GM12878 (cell line): ENCODE data around the gene FAM151A. TPM values are rescaled to one million over a fixed set of nuclear protein-coding genes. Genes with fewer than 3 reads are reported as not detected.

Source experiments
- ATAC-seq: fragments of 200-7000 bp; cut with Tn5 transposase; 3 replicates; pipeline ENCODE4 v1.9.1; 2020; ENCODE audit warnings: mild to moderate bottlenecking, moderate library complexity
- BruUV-seq: library from RNA; stranded (reverse); fragments of 400-500 nt; replicated peaks from 2 replicates; lab custom pipeline; 2021; lab: Mats Ljungman, UMichigan
- CTCF ChIA-PET: fragments of 300-600 bp; sonication (Branson Sonifier 250); formaldehyde crosslinking; extraction: SDS; loops from one replicate; lab custom pipeline; 2021; ENCODE audit warnings: inconsistent platforms; lab: Yijun Ruan, JAX
- POLR2A ChIA-PET: fragments of 350-600 bp; formaldehyde crosslinking; extraction: SDS; loops from one replicate; lab custom pipeline; 2021; ENCODE audit warnings: inconsistent platforms; lab: Charles Lee
- RAD21 ChIA-PET: fragments of 300-600 bp; sonication (Branson Sonifier 250); formaldehyde crosslinking; loops from one replicate; lab custom pipeline; 2023; ENCODE audit warnings: antibody characterized with exemption; ENCODE audit not compliant: unreplicated experiment; lab: Charles Lee
- SMC1A ChIA-PET: fragments of 300-600 bp; sonication (Branson Sonifier 250); formaldehyde crosslinking; loops from one replicate; lab custom pipeline; 2023; ENCODE audit not compliant: unreplicated experiment, uncharacterized antibody; lab: Charles Lee
- DNase-seq: peaks from one replicate; pipeline ENCODE4 v3.0.0-alpha.2; 2011; ENCODE audit warnings: low read depth, low spot score
- FAIRE-seq: peaks from 3 replicates; lab custom pipeline; 2011; peaks lifted over from hg19 to GRCh38; lab: Jason Lieb, UNC
- H2AFZ ChIP-seq: 2 replicates; pipeline ENCODE4 v1.6.0; 2011; ENCODE audit warnings: low read depth, low read length, control low read depth; ENCODE audit not compliant: control insufficient read depth
- H3K27ac ChIP-seq: 2 replicates; pipeline ENCODE4 v1.5.1; 2011; ENCODE audit warnings: control low read depth; ENCODE audit not compliant: control insufficient read depth, insufficient read depth
- H3K27me3 ChIP-seq, 2 experiments: replicated peaks in 1 of 2; 2 replicates each; pipeline versions ENCODE4 v1.6.0 to v1.6.1; 2011; ENCODE audit warnings: low read length in 1 of 2; ENCODE audit not compliant: control insufficient read depth in 2 of 2, insufficient read depth in 2 of 2
- H3K36me3 ChIP-seq, 2 experiments: 2 replicates each; pipeline ENCODE4 v1.5.1; 2011; ENCODE audit warnings: low read length in 1 of 2; ENCODE audit not compliant: control insufficient read depth in 2 of 2, insufficient read depth in 2 of 2
- H3K4me1 ChIP-seq: 2 replicates; pipeline ENCODE4 v1.6.1; 2011; ENCODE audit warnings: mild to moderate bottlenecking, low read length, moderate library complexity, mixed read lengths; ENCODE audit not compliant: control insufficient read depth, insufficient read depth
- H3K4me2 ChIP-seq: 2 replicates; pipeline ENCODE4 v1.6.0; 2011; ENCODE audit warnings: control low read depth; ENCODE audit not compliant: control insufficient read depth, insufficient read depth
- H3K4me3 ChIP-seq: fragments of 200-600 bp; sonication (generic); 2 replicates; pipeline ENCODE4 v1.5.1; 2016
- H3K79me2 ChIP-seq: 2 replicates; pipeline ENCODE4 v1.6.0; 2011; ENCODE audit warnings: low read length; ENCODE audit not compliant: control insufficient read depth, insufficient read depth
- H3K9ac ChIP-seq: 2 replicates; pipeline ENCODE4 v1.8.0; 2011; ENCODE audit warnings: low read length, control low read depth, mixed read lengths; ENCODE audit not compliant: control insufficient read depth, insufficient read depth
- H3K9me3 ChIP-seq: replicated peaks from 3 replicates; pipeline ENCODE4 v1.5.1; 2011; ENCODE audit warnings: mild to moderate bottlenecking, low read length; ENCODE audit not compliant: control insufficient read depth, insufficient read depth
- H4K20me1 ChIP-seq: 2 replicates; pipeline ENCODE4 v1.6.0; 2011; ENCODE audit not compliant: control insufficient read depth, insufficient read depth
- MXI1 ChIP-seq: fragments of 150-350 bp; IDR thresholded peaks from 2 replicates; pipeline ENCODE4 v1.6.1; 2011; ENCODE audit warnings: low read depth, mild to moderate bottlenecking, inconsistent platforms, low read length, improper control_type of control experiment
- NR2C2 ChIP-seq: IDR thresholded peaks from 2 replicates; pipeline ENCODE4 v1.6.1; 2011; ENCODE audit warnings: borderline replicate concordance, low read depth; ENCODE audit not compliant: control insufficient read depth, insufficient read length
- PAX5 ChIP-seq: IDR thresholded peaks from 2 replicates; pipeline ENCODE4 v1.6.1; 2011; ENCODE audit warnings: low read depth, low read length, borderline replicate concordance
- PBX3 ChIP-seq: IDR thresholded peaks from 2 replicates; pipeline ENCODE4 v1.6.1; 2011; ENCODE audit warnings: mild to moderate bottlenecking, low read depth, low read length, moderate library complexity; ENCODE audit not compliant: insufficient replicate concordance
- PML ChIP-seq: IDR thresholded peaks from 2 replicates; pipeline ENCODE4 v1.6.1; 2012; ENCODE audit warnings: low read length, inconsistent platforms
- POU2F2 ChIP-seq: IDR thresholded peaks from 3 replicates; pipeline ENCODE4 v1.6.1; 2011; ENCODE audit warnings: low read depth, mild to moderate bottlenecking, low read length, borderline replicate concordance
- RAD21 ChIP-seq: IDR thresholded peaks from 2 replicates; pipeline ENCODE4 v1.6.1; 2011; ENCODE audit warnings: mild to moderate bottlenecking, low read depth, low read length, moderate library complexity; ENCODE audit not compliant: insufficient read depth
- RB1 ChIP-seq: fragments of 450-650 bp; formaldehyde crosslinking; IDR thresholded peaks from 2 replicates; pipeline ENCODE4 v1.6.1; 2017; ENCODE audit warnings: mild to moderate bottlenecking, borderline replicate concordance
- RCOR1 ChIP-seq: conservative IDR thresholded peaks from 2 replicates; pipeline ENCODE4 v1.6.1; 2012; ENCODE audit warnings: low read depth, low read length, improper control_type of control experiment
- RELB ChIP-seq: fragments of 450-650 bp; IDR thresholded peaks from 2 replicates; pipeline ENCODE4 v1.6.1; 2017; ENCODE audit warnings: low read depth, mild to moderate bottlenecking, moderate library complexity
- SPI1 ChIP-seq: IDR thresholded peaks from 2 replicates; pipeline ENCODE4 v1.6.1; 2011; ENCODE audit warnings: low read depth, mild to moderate bottlenecking, low read length, moderate library complexity, borderline replicate concordance; ENCODE audit not compliant: insufficient read depth
- SUZ12 ChIP-seq: fragments of 200-600 bp; sonication (generic); IDR thresholded peaks from one replicate; pipeline ENCODE4 v1.6.1; 2018; ENCODE audit warnings: antibody characterized with exemption, mild to moderate bottlenecking; ENCODE audit not compliant: unreplicated experiment
- WGBS: methylation state at CpG from one replicate; pipeline ENCODE4 v1.1.6; 2016; ENCODE audit warnings: low lambda C conversion rate; ENCODE audit not compliant: insufficient replicate concordance, insufficient coverage; ENCODE audit errors: missing lambda C conversion rate; 5-methylcytosine and 5-hydroxymethylcytosine counted together
- in situ Hi-C: fragments of 300-500 bp; cut with MboI; formaldehyde crosslinking; loops from 9 replicates; pipeline ENCODE4 v1.14.3; 2018; ENCODE audit warnings: mixed read lengths
- intact Hi-C: fragments of 100-400 bp; cut with micrococcal nuclease; formaldehyde crosslinking; loops from one replicate; pipeline ENCODE4 v1.14.2; 2022; ENCODE audit not compliant: unreplicated experiment
- polyA plus RNA-seq, 11 experiments: library from polyadenylated mRNA; depleted of rRNA in 4 of 11; unstranded in 6 of 11; stranded (reverse) in 5 of 11; fragments of >200 nt; fragmentation: Nextera tagmentation in 4 of 11; fragmentation: Illumina TruSeq in 1 of 11; extraction: Ambion mirVana in 4 of 11; extraction: Trizol in 1 of 11; gene quantifications; 1 replicate in 1 of 11; 2 replicates in 10 of 11; pipeline versions ENCODE4 v1.2.1 to v1.2.3, GENCODE V29; 2011 to 2016; ENCODE audit warnings: inconsistent platforms in 2 of 11, missing spikeins in 2 of 11, low read depth in 1 of 11
- total RNA-seq, 4 experiments: library from RNA; depleted of rRNA in 3 of 4; stranded (reverse); fragments of >200 nt in 3 of 4; fragmentation: Illumina TruSeq in 1 of 4; extraction: Trizol in 1 of 4; gene quantifications; 2 replicates each; pipeline versions ENCODE4 v1.2.1 to v1.2.3, GENCODE V29; 2013 to 2021
- TF ChIP-seq, protein P1 (sequence below): fragments of 450-650 bp; IDR thresholded peaks from 2 replicates; pipeline ENCODE4 v1.6.1; 2016; ENCODE audit warnings: mild to moderate bottlenecking, moderate library complexity, borderline replicate concordance
- TF ChIP-seq, protein P2 (sequence below): IDR thresholded peaks from 2 replicates; pipeline ENCODE4 v1.6.1; 2012; ENCODE audit warnings: low read length, inconsistent platforms

FAM151A gene
- total and polyA plus RNA-seq, 10 of the 15 experiments (the other 5 are each of a cell fraction or from before 2014, with no cell fraction given): 0.09 to 0.34 (median 0.14) TPM; not detected in 5

GRCh38 chr1:54593571-54594160 lies 29.7 kb downstream of the FAM151A start:
- H2AFZ ChIP-seq: no peak overlapping the region
- no peak overlapping the region for H3K9ac ChIP-seq
- no peak for ATAC-seq
- POLR2A ChIA-PET: no interaction called here
- CTCF ChIA-PET: no interaction called here
- no peaks in the 10 kb centered on the region for H3K27me3 ChIP-seq
- DNase-seq: no peak
- H3K4me1 ChIP-seq: no peaks in the 10 kb centered on the region
- RAD21 ChIA-PET: no interaction called here
- in situ Hi-C loops (no loop called here), intact Hi-C loops (no loop called here)
- no peaks in the 10 kb centered on the region for H3K9me3 ChIP-seq
- no peak overlapping the region for H3K4me3 ChIP-seq
- H3K79me2 ChIP-seq: no peaks in the 10 kb centered on the region
- BruUV-seq: no TSS peak
- H3K4me2 ChIP-seq: no peak overlapping the region
- no peaks in the 10 kb centered on the region for H3K36me3 ChIP-seq
- SMC1A ChIA-PET: no interaction called here
- WGBS: 48% methylated on average over 10 of the region's 10 CpGs
- no peaks in the 10 kb centered on the region for H4K20me1 ChIP-seq
- no peak for FAIRE-seq
- H3K27ac ChIP-seq: no peak overlapping the region
- no peak for TF ChIP-seq SPI1
- TF ChIP-seq RELB: no peak
- TF ChIP-seq PAX5: no peak
- TF ChIP-seq, protein P1, sequence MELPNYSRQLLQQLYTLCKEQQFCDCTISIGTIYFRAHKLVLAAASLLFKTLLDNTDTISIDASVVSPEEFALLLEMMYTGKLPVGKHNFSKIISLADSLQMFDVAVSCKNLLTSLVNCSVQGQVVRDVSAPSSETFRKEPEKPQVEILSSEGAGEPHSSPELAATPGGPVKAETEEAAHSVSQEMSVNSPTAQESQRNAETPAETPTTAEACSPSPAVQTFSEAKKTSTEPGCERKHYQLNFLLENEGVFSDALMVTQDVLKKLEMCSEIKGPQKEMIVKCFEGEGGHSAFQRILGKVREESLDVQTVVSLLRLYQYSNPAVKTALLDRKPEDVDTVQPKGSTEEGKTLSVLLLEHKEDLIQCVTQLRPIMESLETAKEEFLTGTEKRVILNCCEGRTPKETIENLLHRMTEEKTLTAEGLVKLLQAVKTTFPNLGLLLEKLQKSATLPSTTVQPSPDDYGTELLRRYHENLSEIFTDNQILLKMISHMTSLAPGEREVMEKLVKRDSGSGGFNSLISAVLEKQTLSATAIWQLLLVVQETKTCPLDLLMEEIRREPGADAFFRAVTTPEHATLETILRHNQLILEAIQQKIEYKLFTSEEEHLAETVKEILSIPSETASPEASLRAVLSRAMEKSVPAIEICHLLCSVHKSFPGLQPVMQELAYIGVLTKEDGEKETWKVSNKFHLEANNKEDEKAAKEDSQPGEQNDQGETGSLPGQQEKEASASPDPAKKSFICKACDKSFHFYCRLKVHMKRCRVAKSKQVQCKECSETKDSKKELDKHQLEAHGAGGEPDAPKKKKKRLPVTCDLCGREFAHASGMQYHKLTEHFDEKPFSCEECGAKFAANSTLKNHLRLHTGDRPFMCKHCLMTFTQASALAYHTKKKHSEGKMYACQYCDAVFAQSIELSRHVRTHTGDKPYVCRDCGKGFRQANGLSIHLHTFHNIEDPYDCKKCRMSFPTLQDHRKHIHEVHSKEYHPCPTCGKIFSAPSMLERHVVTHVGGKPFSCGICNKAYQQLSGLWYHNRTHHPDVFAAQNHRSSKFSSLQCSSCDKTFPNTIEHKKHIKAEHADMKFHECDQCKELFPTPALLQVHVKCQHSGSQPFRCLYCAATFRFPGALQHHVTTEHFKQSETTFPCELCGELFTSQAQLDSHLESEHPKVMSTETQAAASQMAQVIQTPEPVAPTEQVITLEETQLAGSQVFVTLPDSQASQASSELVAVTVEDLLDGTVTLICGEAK: no peak
- TF ChIP-seq, protein P2, sequence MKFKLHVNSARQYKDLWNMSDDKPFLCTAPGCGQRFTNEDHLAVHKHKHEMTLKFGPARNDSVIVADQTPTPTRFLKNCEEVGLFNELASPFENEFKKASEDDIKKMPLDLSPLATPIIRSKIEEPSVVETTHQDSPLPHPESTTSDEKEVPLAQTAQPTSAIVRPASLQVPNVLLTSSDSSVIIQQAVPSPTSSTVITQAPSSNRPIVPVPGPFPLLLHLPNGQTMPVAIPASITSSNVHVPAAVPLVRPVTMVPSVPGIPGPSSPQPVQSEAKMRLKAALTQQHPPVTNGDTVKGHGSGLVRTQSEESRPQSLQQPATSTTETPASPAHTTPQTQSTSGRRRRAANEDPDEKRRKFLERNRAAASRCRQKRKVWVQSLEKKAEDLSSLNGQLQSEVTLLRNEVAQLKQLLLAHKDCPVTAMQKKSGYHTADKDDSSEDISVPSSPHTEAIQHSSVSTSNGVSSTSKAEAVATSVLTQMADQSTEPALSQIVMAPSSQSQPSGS: no peak
- TF ChIP-seq RAD21: no peak
- no peak for TF ChIP-seq RCOR1
- TF ChIP-seq SUZ12: no peak
- TF ChIP-seq MXI1: no peak
- no peak for TF ChIP-seq NR2C2
- no peak for TF ChIP-seq POU2F2
- no peak for TF ChIP-seq PML
- TF ChIP-seq RB1: no peak
- no peak for TF ChIP-seq PBX3
